ENCODE measurements around the gene SLC6A7.
"Not testable (repeated sequence)": the region's sequence is repeated elsewhere in the genome, so short reads cannot be mapped to it uniquely, and the experiment has no call there.

SLC6A7 gene

DNA sequence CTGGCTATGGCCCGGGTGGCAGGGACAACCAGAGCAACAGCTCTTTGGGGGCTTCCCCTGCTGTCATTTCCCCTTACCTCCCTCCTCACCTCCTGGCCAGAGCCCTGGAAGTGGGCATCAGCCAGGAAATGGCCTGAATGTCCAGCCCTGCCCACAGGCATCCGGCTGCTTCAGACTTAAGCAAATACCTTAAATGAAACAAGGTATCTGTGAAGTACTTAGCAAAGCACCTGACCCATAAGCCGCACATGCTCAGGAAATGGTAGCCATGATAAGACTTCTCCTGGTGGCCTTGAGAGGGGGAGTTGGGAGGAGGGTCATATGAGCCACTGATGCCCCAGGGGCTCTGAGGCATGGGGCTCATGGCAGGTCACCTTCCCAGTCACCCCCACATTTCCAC, 55.9 kb downstream of the SLC6A7 start:
- no peak for DNase-seq

DNA sequence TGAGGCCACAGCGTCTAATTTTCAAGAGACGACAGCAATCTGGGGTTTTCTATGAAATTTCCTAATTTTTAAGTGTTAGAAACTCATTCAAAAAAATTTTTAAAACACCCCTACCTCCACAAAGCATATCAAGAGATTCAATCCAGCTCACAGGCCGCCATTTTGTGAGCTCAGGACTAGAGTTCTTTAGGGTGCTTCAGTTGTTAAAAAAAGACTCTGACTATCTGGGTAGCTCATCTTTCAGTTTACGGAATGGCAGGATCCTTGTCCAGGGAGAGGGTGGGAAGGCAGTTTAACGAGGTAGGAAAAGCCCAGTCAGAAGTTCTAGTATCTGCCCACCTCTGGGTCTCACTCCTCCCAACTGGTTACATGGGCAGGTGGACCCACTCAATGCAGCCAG, 56.6 kb downstream of the SLC6A7 start:
- no peak for DNase-seq

DNA sequence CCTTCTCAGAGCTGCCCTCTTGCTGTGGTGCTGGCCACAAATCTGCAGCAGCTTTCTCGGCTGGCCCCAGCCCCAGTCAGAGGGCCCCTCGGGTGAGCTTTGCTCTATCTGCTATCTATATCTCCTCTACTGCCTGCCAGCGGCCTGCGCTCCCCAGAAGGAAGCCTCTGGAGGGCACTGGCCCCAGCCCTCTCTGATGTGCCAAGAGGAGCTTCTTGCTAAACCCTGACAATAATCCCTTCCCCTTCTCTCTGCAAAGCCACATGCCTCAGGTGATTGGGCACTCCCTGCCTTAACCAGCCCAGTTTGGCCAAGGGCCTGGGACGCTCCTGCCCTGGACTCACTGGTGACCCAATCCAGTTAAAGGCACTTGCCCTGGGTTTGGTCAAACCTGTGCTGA, 57.0 kb downstream of the SLC6A7 start:
- no peak for DNase-seq

DNA sequence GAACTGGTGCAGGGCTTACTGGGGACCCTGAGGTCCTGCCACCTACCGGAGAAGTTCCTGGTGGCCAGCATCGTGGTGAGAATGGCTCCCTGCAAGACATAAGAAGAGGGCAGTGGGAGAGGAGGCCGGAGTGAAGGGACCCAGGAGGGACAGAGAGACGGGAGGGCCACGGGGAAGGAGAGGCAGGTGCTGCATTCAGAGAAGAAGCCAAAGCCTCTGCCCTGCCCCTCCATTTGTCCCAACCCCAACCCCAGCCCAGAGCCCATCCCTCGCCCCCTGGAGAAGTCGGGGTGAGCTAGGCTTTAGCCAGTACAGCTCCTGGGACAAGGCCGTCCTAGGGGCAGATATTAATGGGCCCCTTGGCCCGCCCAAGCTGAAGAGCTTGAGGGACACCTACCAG, 57.9 kb downstream of the SLC6A7 start:
- DNase-seq: no peak

DNA sequence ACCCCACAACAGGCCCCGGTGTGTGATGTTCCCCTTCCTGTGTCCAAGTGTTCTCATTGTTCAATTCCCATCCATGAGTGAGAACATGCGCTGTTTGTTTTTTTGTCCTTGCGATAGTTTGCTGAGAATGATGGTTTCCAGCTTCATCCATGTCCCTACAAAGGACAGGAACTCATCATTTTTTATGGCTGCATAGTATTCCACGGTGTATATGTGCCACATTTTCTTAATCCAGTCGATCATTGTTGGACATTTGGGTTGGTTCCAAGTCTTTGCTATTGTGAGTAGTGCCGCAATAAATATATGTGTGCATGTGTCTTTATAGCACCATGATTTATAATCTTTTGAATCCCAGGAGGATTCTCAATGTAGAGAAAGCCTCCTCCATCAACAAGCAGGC, 58.6 kb downstream of the SLC6A7 start:
- not testable (repeated sequence) for DNase-seq

GRCh38 chr5:150248946-150249345, 59.1 kb downstream of the SLC6A7 start:
- DNase-seq: peak; percentile 69

DNA sequence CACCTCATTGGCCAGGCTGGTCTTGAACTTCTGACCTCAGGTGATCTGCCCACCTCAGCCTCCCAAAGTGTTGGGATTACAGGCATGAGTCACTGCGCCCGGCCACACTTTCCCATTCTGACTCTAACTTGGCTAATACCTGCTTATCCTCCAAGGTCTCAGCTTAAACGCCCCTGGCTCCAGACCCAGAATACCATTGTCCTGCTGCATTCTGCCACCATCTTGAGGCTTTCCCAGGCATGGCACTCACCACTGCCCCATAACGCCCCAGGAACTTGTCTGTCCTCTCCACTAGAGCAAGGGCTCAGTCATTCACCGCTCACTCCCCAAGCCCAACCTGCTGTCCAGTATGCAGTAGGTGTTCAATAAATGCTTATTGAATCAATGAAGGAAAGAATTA, 59.9 kb downstream of the SLC6A7 start:
- no peak for DNase-seq

- DNase-seq: no peak
Measured at GRCh38 chr5:150251504-150251903, 61.6 kb downstream of the SLC6A7 start.

DNA sequence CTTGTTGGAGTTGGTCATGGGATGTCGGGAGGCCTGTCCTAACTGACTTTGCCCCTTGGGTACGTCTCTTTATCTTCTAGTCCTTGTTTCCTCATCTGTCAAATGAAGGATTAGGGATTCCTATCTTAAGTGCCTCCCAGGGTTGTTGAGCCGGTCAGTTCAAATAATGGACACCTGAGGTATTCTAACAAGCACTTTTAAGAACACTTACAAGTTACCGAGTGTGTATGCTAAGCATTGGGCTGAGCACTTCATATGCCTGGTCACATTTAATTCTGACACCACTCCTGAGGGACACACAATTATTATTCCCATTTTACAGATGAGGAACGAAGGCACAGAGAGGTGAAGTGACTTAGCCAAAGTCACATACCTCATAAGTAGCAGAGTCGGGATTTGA, 62.6 kb downstream of the SLC6A7 start:
- no peak for DNase-seq

DNA sequence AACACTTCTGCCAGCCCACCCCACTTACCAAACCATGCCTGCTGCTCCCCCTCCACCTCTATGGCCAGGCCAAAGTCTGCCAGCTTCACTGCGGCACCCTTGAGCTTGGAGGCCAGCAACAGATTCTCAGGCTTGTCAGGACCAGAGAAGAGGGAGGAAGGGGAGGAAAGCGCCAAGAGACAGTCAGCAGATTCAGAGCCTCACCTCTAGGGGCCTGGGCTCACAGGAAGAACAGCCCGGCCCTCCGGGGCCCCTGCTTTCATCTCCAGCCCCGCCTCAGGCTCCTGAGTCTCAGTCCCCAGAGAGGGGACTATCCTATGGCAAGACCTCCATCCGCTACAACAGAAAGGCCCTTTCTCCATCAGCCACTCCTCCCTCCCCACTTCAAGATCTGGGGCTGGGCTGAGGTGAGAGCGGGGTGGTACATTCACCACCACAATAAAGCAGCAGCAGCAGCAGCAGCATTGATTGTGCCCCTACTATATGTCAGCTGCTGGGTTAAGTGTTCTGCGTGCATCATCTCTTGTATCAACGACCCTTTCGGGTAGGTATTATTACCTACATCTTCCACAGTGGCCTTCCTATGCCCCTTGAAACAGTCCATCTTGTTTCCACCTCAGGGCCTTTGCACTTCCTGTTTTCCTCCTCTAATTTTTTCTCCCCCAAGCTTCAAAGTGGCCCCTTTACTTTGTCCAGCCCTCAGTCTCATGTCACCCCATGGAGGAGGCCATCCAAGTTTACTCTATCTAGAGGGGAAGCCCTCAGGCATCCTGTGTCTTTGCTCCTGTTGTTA, 63.8 kb downstream of the SLC6A7 start:
- DNase-seq: no peak

GRCh38 chr5:150254363-150254762, 64.5 kb downstream of the SLC6A7 start:
- no peak for DNase-seq

- DNase-seq: no peak
Measured at GRCh38 chr5:150254774-150255173, 64.9 kb downstream of the SLC6A7 start.

- DNase-seq: no peak
Measured at GRCh38 chr5:150255659-150256409, 66.0 kb downstream of the SLC6A7 start.

DNA sequence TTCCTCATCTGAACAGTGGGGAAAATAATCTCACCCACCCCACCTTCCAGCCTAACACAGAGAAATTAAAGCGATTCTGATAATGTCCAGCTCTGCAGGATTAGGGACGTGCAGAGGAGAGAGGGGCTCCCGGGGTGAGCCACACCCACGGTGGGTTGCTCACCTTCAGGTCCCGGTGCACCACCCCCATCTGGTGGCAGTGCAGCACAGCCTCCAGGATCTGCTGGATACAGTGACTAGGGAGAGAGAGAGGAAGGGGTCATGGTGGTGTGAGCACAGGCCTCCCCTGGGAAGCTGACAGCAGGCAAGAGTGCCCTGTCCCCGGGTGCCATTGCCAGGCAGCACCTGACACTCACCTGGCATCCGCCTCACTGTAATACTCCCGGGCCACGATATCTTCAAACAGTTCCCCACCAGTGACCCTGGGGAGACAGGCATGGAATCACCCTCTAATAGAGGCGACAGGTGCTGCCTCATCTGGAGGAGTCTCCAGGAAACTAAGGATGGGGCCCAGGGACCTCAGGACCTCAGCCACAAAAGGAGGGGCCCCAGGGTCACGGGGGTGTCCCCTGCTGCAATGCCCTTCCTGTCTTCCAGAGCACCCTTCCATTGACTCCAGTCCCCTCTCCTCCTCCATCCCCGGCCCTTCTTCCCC, 66.7 kb downstream of the SLC6A7 start:
- DNase-seq: no peak

GRCh38 chr5:150257424-150257823, 67.6 kb downstream of the SLC6A7 start:
- DNase-seq: no peak

- no peak for DNase-seq
Measured at GRCh38 chr5:150258130-150258529, 68.3 kb downstream of the SLC6A7 start.

Data from hematopoietic multipotent progenitor cell treated with erythropoietin and hydrocortisone succinate and interleukin-3 and kit ligand, for 8 days (in vitro differentiated cells).